Rectal smooth muscle tissue (tissue), 1 donor: ENCODE measurements around the gene C1D.

Experiments
- H3K27ac ChIP-seq: one replicate; pipeline ENCODE4 v1.7.0; 2013; ENCODE audit warnings: low read depth, low read length, inconsistent platforms
- H3K27me3 ChIP-seq: one replicate; pipeline ENCODE4 v1.7.0; 2013; ENCODE audit warnings: low read length; ENCODE audit not compliant: control insufficient read depth, insufficient read depth
- H3K36me3 ChIP-seq: one replicate; pipeline ENCODE4 v1.7.0; 2013; ENCODE audit warnings: low read length; ENCODE audit not compliant: control insufficient read depth, insufficient read depth
- H3K4me1 ChIP-seq: one replicate; pipeline ENCODE4 v1.7.0; 2013; ENCODE audit warnings: low read length; ENCODE audit not compliant: control insufficient read depth, insufficient read depth
- H3K4me3 ChIP-seq: one replicate; pipeline ENCODE4 v1.7.0; 2013; ENCODE audit warnings: low read length
- H3K9ac ChIP-seq: one replicate; pipeline ENCODE4 v1.7.0; 2013; ENCODE audit warnings: low read length

C1D gene

DNA sequence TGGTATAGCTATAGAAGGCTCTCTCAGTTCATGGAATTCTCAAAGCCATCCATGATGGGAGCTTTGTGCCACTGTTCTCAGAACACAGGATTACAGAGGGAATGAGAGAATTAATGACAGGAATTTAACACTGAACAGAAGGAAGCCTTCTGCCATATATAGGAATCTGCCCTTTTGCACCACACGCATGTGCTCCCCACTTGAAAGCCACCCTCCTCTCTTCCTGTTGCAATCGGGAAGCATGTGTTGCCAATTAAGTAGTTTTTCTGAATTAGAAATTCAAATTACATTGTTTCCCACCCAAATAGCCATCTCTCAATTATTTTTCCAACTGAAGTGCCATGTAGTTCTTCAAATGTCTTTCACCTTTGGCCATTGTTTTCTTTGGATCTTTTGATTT is 71.3 kb downstream of the C1D start:
- H3K4me3 ChIP-seq, result no peak overlapping the region
- no peaks in the 10 kb centered on the region for H3K27me3 ChIP-seq
- H3K9ac ChIP-seq, result no peak overlapping the region

More for the DNA sequence above, 71.3 kb downstream of the C1D start:
- Histone ChIP-seq H3K36me3 (no peaks in the 10 kb centered on the region), H3K27ac (no peak overlapping the region), H3K4me1 (no peaks in the 10 kb centered on the region)
